ENCODE data around the gene SH3RF3.

- TF ChIP-seq CTCF (IDR thresholded peaks at IDR 0.05) (no peak), POLR2A (IDR thresholded peaks at IDR 0.05) (no peak), POLR2AphosphoS5 (IDR thresholded peaks at IDR 0.05) (no peak), EP300 (IDR thresholded peaks at IDR 0.05) (no peak)
These were observed 166.2 kb downstream of the SH3RF3 start for GRCh38 chr2:109295070-109295780.

Data from upper lobe of left lung (tissue), 4 donors.